NCI-H2029 treated with DMSO at 0.1 percent for 48 hours (cell line): ENCODE results near the gene ZNF829.

Source experiments
- DNase-seq: peaks from one replicate; lab custom pipeline; 2025; lab: John Stamatoyannopoulos, UW

Gene ZNF829

DNA sequence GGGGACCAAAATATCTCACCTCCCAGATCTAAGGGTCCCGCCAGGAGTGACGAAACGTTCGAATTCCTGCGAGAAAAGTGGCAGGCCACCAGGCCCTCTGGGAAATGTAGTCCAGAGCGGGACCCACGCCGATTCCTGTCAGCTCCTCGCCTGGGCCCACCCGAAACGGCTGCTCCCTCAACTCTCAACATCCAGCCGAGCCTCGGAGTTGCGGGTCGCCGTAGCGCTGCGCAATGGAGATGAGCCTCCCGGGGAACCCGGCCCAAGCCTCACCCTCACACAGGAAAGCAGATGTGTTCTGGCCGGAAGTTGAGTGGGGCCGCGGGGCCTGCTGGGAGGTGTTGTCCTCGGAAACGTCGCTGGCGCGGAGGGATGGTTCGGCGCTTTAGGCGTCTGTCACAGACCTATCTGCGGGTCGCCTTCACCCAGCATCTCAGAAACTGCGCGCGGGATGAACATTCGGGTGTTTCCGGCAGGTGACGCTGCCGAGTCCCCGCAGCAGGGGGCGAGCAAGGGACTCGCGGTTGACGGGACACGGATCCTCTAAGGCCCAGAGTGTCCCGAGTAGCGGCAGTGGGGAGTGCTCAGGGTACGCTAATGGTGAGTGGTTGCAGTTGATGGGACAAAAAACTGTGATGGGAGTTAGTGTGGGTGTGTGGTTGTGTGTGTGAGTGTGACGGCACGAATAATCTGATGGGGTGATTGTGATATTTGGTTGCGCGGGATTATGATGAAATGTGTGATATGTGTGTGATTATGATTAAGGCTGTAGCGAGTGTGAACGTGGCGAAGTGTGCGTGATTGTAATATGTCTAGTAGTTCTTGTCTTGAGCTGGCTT, at the start of gene ZNF829, which contains the start of gene ZNF568:
TSS of gene ZNF829 (minus strand) at position 300 of the 839 bp plus-strand sequence. CDS start 1,124 bp downstream, outside the sequence.
TSS of gene ZNF568 (plus strand) at position 341 of the 839 bp plus-strand sequence. CDS start 6,439 bp downstream, outside the sequence.
- peak; percentile 53 for DNase-seq

DNA sequence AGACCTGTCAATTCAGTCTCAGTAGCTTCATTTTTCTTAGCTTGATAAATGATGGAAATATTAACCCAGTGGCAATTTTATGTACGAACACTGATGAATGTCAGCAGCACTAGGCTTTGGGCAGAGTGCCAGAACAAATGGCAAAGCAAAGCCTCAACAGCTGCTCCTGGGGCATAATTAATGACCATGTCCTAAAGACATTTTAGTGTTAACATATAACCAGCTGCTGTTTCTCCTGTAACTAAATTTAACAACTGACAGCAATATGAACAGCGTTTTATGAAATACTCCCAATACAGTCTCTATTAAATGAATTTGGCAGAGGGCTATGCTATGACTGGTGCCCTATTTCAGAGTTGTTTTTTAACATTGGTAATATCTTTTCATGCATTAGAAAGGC, 47.2 kb upstream of the ZNF829 start:
- peak; percentile 0 for DNase-seq

DNA sequence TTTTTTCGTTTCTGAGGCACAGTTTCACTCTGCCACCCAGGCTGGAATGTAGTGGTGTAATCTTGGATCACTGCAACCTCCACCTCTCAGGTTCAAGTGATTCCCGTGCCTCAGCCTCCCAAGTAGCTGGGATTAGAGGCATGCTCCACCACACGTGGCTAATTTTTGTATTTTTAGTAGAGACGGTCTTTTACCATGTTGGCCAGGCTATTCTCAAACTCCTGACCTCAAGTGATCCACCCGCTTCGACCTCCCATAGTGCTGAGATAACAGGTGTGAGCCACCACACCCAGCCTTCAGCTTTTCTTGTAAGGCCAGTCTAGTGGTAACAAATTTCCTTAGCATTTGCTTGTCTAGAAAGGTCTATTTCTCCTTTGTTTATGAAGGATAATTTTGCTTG, 46.3 kb upstream of the ZNF829 start:
- no peak for DNase-seq

DNA sequence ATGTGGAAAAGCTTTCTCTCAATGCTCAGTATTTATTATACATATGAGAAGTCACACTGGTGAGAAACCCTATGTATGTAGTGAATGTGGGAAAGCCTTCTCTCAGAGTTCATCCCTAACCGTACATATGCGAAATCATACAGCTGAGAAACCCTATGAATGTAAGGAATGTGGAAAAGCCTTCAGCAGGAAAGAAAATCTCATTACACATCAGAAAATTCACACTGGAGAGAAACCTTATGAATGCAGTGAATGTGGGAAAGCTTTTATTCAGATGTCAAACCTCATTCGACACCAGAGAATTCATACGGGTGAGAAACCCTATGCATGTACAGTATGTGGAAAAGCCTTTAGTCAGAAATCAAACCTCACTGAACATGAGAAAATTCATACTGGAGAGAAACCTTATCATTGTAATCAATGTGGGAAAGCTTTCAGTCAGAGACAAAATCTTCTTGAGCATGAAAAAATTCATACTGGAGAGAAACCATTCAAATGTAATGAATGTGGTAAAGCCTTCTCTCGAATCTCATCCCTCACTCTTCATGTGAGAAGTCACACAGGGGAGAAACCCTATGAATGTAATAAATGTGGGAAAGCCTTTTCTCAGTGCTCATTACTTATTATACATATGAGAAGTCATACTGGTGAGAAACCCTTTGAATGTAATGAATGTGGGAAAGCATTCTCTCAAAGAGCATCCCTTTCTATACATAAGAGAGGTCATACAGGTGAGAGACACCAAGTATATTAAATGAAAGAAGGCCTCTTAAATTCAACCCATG, 34.4 kb upstream of the ZNF829 start:
- no peak for DNase-seq

DNA sequence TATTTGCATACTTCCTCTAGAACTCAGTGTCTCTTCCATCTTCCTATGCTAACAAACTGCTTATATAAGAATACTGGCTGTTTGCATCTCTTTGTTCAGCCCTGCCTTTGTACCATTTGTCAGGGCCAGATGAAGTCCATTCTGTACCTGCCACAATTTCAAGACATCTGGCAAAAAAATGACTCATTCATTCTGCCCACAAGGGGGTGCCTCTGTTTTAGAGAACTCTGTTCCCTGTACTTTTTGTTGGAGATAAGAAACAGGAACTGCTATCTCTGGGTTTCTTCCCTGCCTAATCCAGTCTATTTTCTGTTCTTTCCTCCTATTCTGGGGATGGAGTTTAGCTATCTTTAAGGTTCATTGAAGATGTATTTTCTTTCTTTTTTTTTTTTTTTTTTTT, 23.1 kb upstream of the ZNF829 start:
- DNase-seq, result no peak

DNA sequence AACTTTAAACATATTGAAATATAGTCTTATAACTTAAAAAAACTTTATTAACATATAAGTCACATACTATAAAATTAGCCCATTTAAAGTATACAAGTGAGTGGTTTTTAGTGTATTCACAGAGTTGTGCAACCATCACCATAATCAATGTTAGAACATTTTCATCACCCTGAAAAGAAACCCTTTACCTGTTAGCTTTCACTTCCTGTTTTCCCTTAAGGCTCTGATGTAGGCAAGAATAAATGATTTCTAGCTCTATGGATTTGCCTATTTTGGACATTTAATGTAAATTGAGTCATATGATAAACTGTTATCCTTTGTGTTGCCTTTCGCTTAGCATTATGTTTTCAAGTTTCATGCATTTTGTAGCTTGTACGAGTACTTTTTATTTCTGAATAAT, 15.6 kb upstream of the ZNF829 start:
- DNase-seq, result no peak

DNA sequence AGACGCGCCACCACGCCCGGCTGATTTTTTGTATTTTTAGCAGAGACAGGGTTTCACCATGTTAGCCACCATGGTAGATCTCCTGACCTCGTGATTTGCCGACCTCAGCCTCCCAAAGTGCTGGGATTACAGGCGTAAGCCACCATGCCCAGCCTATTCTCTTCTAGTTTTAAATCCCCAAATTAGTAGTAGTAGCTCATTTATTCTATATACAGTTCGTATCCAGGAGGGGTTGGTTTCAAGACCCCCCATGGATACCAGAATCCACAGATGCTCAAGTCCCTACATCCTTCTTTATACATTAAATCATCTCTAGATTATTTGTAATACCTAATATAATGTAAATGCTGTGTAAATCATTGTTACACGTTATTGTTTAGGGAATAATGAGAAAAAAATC, 2.0 kb upstream of the ZNF829 start:
- DNase-seq, result no peak

DNA sequence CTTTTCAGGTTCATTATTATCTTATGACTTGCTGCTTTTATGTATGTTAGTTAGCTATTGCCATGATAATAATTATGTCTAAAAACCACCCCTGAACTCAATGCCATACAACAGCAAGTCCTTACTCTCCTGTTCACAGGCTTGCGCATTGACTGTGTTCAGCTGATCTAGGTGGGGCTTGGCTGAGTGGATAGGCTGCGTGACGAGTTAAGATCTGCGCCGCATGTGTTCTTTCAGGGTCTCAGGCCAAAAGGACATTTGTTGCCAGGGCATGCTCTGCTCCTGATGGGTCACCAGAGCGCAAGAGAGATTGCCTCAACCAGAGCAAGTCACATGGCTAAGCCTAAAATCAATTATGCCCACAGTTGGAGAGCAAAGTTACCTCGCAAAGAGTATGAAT, 900 bp upstream of the ZNF829 start:
- no peak for DNase-seq

DNA sequence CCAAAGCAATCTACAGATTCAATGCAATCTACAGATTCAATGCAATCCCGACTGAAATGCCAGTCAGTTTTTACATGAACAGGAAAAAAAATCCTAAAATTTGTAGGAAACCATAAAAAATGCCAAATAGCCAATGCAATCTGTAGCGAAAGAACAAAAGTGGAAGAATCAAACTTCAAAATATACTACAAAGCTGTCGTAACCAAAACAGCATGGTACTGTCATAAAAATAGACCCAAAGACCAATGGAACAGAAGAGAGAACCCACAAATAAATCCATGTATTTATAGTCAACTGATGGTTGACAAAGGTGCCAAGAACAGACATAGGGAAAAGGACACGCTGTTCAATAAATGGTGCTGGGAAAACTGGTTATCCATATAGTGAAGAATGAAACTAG, 17.7 kb downstream of the ZNF829 start:
- no peak for DNase-seq

DNA sequence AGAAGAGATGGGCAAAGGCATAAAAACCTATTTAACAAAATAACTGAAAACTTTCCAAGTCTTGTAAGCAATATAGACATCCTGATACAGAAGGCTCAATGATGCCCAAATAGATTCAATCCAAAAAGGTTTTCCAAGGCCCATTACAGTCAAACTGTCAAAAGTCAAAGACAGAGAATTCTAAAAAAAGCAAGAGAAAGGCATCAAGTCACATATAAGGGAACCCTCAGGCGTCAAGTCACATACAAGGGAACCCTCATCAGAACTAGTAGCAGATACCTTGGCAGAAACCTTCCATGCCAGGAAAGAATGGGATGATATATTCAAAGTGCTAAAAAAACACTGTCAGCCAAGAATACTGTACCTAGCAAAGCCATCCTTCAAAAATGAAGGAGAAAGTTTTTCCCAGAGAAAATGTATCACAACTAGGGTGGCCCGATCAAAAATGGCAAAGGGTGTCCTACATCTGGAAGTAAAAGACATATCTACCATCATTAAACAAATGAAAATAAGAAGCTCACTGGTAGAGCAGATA, 21.2 kb downstream of the ZNF829 start:
- DNase-seq, result no peak

DNA sequence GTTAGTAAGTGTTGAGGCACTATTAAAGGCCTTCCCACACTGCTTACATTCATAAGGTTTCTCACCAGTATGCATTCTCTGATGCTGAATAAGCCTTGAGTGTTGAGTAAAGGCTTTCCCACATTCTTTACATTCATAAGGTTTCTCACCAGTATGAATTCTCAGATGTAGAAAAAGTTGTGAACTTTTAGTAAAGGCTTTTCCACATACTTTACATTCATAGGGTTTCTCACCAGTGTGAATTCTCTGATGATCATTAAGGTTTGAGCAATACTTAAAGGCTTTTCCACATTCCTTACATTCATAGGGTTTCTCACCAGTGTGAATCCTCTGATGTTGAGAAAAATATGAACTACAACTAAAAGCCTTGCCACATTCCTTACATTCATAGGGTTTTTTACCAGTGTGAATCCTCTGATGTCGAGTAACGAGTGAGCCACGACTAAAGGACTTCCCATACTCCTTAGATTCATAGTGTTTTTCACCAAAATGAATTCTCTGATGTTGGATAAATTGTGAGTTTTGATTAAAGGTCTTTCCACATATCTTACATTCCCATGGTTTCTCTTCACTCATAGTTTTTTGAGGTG, 24.2 kb downstream of the ZNF829 start:
- no peak for DNase-seq

DNA sequence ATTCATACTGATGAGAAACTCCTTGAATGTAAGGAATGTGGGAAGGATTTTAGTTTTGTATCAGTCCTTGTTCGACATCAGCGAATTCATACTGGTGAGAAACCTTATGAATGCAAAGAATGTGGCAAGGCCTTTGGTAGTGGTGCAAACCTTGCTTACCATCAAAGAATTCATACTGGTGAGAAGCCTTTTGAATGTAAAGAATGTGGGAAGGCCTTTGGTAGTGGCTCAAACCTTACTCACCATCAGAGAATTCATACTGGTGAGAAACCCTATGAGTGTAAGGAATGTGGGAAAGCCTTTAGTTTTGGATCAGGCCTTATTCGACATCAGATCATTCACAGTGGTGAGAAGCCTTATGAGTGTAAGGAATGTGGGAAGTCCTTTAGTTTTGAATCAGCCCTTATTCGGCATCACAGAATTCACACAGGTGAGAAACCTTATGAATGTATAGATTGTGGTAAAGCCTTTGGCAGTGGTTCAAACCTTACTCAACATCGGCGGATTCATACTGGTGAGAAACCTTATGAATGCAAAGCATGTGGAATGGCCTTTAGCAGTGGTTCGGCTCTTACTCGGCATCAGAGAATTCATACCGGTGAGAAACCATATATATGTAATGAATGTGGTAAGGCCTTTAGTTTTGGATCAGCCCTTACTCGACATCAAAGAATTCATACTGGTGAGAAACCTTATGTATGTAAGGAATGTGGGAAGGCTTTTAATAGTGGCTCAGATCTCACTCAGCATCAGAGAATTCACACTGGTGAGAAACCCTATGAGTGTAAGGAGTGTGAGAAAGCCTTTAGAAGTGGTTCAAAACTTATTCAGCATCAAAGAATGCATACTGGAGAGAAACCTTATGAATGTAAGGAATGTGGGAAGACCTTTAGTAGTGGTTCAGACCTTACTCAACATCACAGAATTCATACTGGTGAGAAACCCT, 38.8 kb downstream of the ZNF829 start:
- DNase-seq, result no peak

DNA sequence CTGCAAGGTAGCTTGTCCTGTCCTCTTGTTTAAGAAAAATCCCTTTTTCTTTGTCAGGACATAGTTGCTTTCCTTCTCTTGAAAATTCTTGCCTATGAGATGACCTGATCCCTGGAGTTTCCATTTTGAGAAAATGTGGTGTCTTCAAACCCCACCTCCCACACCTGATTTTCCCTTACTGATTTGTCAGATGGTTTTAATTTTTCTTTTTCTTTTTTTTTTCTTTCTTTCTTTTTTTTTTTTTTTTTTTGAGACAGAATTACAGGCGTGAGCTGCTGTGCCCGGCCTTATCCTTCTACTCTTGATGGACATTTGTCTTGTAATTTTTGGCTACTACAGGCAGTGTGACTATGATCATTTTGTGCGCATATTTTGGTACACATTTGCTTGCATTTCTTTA, 64.2 kb downstream of the ZNF829 start:
- DNase-seq, result no peak

DNA sequence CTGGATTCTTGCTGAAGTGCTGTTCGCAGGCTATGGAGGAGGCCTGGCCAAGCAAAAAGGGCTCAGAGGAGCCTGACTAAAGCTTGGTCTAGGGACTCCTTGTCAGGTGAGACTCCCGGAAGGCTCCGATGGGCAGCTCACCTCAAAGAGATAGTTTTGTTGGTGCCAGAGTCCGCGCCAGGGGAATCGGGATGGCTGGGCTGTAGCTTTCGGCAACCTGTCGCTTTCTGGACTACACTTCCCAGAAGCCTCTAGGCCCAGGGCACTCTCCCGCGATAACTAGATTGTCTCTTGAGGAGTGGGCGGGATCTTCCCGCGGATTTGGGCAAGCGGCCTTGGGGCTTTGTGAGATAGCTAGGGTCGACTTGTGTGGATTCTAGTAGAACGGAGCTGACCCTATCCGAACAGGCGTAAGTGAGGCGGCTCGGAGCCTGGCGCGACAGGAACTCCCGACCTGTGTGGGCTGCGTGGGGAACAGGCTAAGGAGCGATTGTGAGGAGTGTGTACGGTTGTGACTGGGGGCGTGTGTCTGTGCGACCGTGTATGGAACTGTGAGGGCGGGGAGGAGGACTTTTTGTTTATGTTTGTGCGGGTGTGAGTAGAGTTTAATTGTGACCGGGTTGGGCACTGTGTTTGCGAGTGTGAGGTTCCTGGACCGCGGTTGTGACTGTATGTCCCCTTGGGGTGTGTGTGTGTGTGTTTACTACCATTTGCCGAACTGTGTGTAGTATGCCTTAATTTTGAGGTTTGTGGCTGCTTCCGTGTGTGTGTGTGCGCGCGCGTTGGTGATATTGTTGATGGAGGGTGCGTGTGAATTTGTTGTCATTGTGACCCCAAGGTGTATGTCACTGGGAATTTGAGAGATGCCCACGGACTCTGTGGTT, 65.3 kb downstream of the ZNF829 start, which contains the start of gene ZNF345:
TSS of gene ZNF345 (plus strand) at position 318 of the 884 bp plus-strand sequence. CDS start 25,955 bp downstream, outside the sequence.
- DNase-seq, result peak; percentile 89

DNA sequence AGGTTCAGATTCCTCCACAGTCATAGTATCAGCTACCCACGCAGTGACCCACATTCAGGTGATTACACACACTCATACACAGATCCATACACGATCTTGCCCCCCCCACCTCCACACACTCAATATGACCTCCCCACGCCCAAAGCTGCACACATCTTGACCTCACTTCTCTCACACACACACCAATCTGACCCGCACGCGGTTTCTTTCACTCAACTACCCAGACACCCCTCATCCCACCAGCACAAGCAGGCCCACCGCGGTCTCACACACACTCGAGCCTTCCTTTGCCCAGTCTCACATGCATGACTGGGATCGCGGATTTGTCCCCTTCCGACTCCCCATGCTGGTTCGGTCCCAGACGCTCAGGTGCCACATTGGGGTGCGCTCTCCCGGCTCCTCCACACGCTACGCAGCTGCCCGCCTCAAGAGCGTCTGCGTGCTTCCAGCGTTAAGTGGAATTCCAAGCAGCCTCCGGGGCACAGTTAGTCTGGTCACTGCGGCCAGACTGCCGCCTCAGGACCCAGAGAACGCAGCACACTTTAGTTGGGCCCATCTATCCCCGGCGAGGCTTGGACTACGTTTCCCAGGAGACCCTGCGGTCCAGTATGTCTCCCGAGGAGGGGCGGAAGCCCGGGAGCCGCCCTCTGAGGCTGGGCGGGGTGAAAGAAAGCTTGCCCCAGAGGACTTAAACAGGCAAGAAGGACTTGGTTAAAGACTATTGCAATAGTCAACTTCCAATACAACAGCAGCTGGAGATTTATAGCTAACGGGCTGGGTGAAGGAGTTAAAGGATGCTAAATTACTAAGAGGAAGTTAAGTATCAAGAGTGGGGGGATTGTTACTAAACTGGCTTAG, 66.2 kb downstream of the ZNF829 start:
- peak; percentile 73 for DNase-seq

DNA sequence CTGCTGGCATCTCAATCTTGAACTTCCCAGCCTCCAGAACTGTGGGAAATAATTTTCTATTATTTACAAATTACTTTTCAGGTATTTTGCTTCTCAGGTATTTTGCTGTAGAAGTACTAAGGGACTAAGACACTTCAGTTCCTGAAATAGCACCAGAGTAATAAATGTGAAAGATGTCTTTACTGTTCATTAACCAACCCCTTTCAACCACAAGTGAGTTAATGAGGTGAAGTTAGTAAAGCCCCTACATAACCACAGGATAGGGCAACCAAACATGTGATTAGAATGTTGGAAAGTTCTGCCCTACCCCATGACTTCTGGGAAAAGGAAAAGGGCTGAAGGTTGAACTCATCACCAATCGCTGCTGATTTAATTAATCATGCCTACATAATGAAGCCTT, 68.1 kb downstream of the ZNF829 start:
- no peak for DNase-seq

DNA sequence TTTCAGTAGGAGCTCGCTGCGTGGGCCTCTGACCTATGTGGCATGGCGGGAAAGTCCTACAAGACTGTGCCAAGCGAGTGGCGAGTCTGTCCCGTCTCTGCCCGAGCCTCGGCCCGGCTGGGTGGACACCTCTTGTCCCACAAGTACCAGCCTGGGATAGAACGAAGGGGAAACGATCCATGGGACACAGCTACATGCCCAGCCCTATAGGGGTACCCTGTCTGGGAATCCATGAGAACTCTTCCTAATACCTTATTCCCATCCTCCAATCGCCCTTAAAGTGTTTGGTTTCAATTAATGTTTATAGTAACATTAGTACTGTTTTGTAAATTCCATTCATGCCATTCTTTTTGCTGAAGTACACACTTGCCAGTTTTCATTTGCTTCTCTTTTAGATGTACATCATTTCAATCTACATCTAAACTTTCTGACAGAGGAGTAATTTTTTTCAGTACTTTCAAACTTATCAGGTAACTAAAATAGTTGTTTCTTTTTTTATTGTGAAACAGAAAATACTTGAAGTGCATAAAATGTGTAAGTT, 77.2 kb downstream of the ZNF829 start:
- DNase-seq, result no peak
